Body of pancreas (tissue), 4 donors: ENCODE results near the gene SRSF4. TPM values are rescaled to one million over a fixed set of nuclear protein-coding genes. Genes with fewer than 3 reads are reported as not detected.

Source experiments
- ATAC-seq: fragments of 150-250 bp; one replicate; pipeline ENCODE4 v1.9.1; 2016
- DNase-seq, 4 donors: peaks; one replicate each; pipeline ENCODE4 v3.0.0-alpha.2; 2019
- H3K27ac ChIP-seq, 4 donors: fragments of 200-600 bp; sonication (generic); 1 replicate in 3 of 4; 2 replicates in 1 of 4; pipeline versions ENCODE4 v1.5.1 to v1.6.1; 2016 to 2019; ENCODE audit warnings: mild to moderate bottlenecking in 1 of 4, mixed read lengths in 1 of 4, moderate library complexity in 1 of 4
- H3K27me3 ChIP-seq, 2 donors: fragments of 200-600 bp; sonication (generic); one replicate each; pipeline ENCODE4 v1.6.0; 2016; ENCODE audit warnings: mild to moderate bottlenecking in 1 of 2
- H3K36me3 ChIP-seq, 2 donors: fragments of 200-600 bp; sonication (generic); replicated peaks in 1 of 2; 2 replicates each; pipeline ENCODE4 v1.5.1; 2016; ENCODE audit warnings: low read depth in 2 of 2; ENCODE audit not compliant: insufficient read depth in 1 of 2
- H3K4me1 ChIP-seq: fragments of 200-600 bp; sonication (generic); one replicate; pipeline ENCODE4 v1.6.0; 2016
- H3K4me3 ChIP-seq, 2 donors: fragments of 200-600 bp; sonication (generic); 1 replicate in 1 of 2; 2 replicates in 1 of 2; pipeline ENCODE4 v1.5.1; 2016 to 2019
- H3K9me3 ChIP-seq, 3 donors: fragments of 200-600 bp; sonication (generic); 1 replicate in 2 of 3; 2 replicates in 1 of 3; pipeline ENCODE4 v1.5.1; 2016
- CTCF ChIP-seq, 7 experiments: fragments of 450-650 bp in 4 of 7; fragments of 200-600 bp in 3 of 7; sonication (generic) in 3 of 7; IDR thresholded peaks; one replicate each; pipeline ENCODE4 v1.5.1; 2016 to 2019; ENCODE audit warnings: antibody characterized with exemption in 7 of 7
- POLR2A ChIP-seq, 3 donors: fragments of 450-650 bp; IDR thresholded peaks; one replicate each; pipeline ENCODE4 v1.6.1; 2016; ENCODE audit warnings: antibody characterized with exemption in 3 of 3, mild to moderate bottlenecking in 2 of 3
- WGBS, 2 donors: methylation state at CpG; one replicate each; pipeline ENCODE4 v1.1.5; 2017; 5-methylcytosine and 5-hydroxymethylcytosine counted together
- intact Hi-C: fragments of 100-400 bp; cut with DNase I; formaldehyde crosslinking; loops from one replicate; pipeline ENCODE4 v1.15.1; 2023
- total RNA-seq, 2 donors: library from RNA; depleted of rRNA; stranded (reverse); fragments of >200 nt; gene quantifications; one replicate each; pipeline ENCODE4 v1.1.0, GENCODE V29; 2016

Gene SRSF4
- total RNA-seq, 2 donors from 2014 or later = 50.3 to 58.3 TPM

GRCh38 chr1:29202584-29203340 is 21.1 kb upstream of the SRSF4 start:
- DNase-seq = peak; percentile 96 to 98 (median 96)
- H3K36me3 ChIP-seq = peaks cover 0 to 5% of the 10 kb centered on the region in 2 donors

GRCh38 chr1:29202053-29202452 is 20.4 kb upstream of the SRSF4 start:
- H3K9me3 ChIP-seq = no peaks in the 10 kb centered on the region
- H3K4me3 ChIP-seq = no peak overlapping the region
- H3K27me3 ChIP-seq = no peaks in the 10 kb centered on the region
- DNase-seq = no peak
- no peak for TF ChIP-seq POLR2A (IDR thresholded peaks at IDR 0.05)
- no peak for TF ChIP-seq CTCF (IDR thresholded peaks at IDR 0.05)
- peak overlapping the region; percentile 18 to 62 (median 54) for H3K27ac ChIP-seq
- intact Hi-C loops = no loop called here
- H3K36me3 ChIP-seq = peaks cover 0 to 5% of the 10 kb centered on the region in 2 donors
- peaks cover 9% of the 10 kb centered on the region for H3K4me1 ChIP-seq
- WGBS, 2 donors = 95 to 100% methylated on average over 1 of the region's 1 CpG
- ATAC-seq = no peak

More at GRCh38 chr1:29202584-29203340, 21.1 kb upstream of the SRSF4 start:
- Histone ChIP-seq H3K27ac (peak overlapping the region; percentile 18 to 62 (median 54)), H3K9me3 (no peaks in the 10 kb centered on the region), H3K4me1 (peaks cover 9% of the 10 kb centered on the region), H3K27me3 (no peaks in the 10 kb centered on the region), H3K4me3 (no peak overlapping the region)
- 20 to 30% methylated on average over 13 to 14 of the region's 14 CpGs for WGBS, 2 donors
- intact Hi-C loops = no loop called here
- peak; percentile 98 for ATAC-seq
- TF ChIP-seq POLR2A (IDR thresholded peaks at IDR 0.05) (no peak), CTCF (IDR thresholded peaks at IDR 0.05) (peak; percentile 86 to 98 (median 97))

GRCh38 chr1:29201595-29202051 is 19.9 kb upstream of the SRSF4 start:
- 77 to 84% methylated on average over 6 of the region's 6 CpGs for WGBS, 2 donors
- intact Hi-C loops = no loop called here
- H3K27me3 ChIP-seq = no peaks in the 10 kb centered on the region
- H3K27ac ChIP-seq = peak overlapping the region in 2 of 4 donors; percentile 51 to 56
- TF ChIP-seq POLR2A (IDR thresholded peaks at IDR 0.05) = no peak
- TF ChIP-seq CTCF (IDR thresholded peaks at IDR 0.05) = no peak
- no peaks in the 10 kb centered on the region for H3K9me3 ChIP-seq
- DNase-seq (no peak), ATAC-seq (no peak)
- H3K36me3 ChIP-seq = peaks cover 0 to 5% of the 10 kb centered on the region in 2 donors
- H3K4me3 ChIP-seq = no peak overlapping the region
- H3K4me1 ChIP-seq = peaks cover 9% of the 10 kb centered on the region

GRCh38 chr1:29200906-29201594 is 19.4 kb upstream of the SRSF4 start:
- ATAC-seq (no peak), DNase-seq (no peak)
- Histone ChIP-seq H3K36me3 (peaks cover 0 to 5% of the 10 kb centered on the region in 2 donors), H3K9me3 (no peaks in the 10 kb centered on the region), H3K4me3 (no peak overlapping the region), H3K27ac (no peak overlapping the region), H3K4me1 (peaks cover 9% of the 10 kb centered on the region), H3K27me3 (no peaks in the 10 kb centered on the region)
- TF ChIP-seq CTCF (IDR thresholded peaks at IDR 0.05) = no peak
- no peak for TF ChIP-seq POLR2A (IDR thresholded peaks at IDR 0.05)
- intact Hi-C loops = no loop called here
- WGBS, 2 donors = 90 to 98% methylated on average over 4 to 5 of the region's 5 CpGs
